ENCODE data around the gene C4orf50. TPM values are rescaled to one million over a fixed set of nuclear protein-coding genes. Genes with fewer than 3 reads are reported as not detected.

C4orf50 gene
- total RNA-seq, result under 1 TPM; 0.05 TPM

DNA sequence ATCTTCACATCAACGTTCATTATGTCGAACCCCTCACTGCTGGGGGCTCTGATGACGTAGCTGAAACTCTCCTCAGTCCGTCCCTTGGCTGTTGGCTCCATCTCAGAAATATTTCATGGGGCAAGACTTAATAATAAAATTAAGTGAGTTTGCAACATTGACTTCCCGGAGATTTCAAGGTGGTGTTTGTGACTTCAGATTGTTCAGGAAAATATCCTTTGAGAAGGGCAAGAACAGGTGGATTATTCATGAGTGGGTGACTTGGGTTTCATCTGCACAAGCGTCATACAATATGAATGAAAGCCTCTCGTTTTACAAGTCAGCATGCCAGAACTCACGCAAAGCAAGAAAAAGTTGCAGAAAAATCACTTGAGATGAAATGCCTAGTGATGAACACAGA is at the start of gene C4orf50:
Gene C4orf50 (minus strand): TSS at position 101 of the 400 bp plus-strand sequence.
- CTCF ChIA-PET, result interaction anchor here (0.6 kb wide), 1 partner anchor 445 kb away, joined by 3 read pairs; no protein-coding TSS in a partner anchor
- Mint-ChIP-seq H3K4me3 (no peak within 1 kb of the TSS), H3K4me1 (no peaks in the 10 kb centered on the region), H3K36me3 (ENCODE audit: low read depth) (no peaks in the 10 kb centered on the region), H3K27ac (no peak within 1 kb of the TSS), H3K27me3 (peaks cover 5% of the 10 kb centered on the region), H3K9me3 (ENCODE audit: low read depth) (no peaks in the 10 kb centered on the region)
- ATAC-seq, result no peak
- DNase-seq, result no peak
- intact Hi-C loops (cut with DNase I, micrococcal nuclease), result no loop called here
- POLR2A ChIA-PET, result no interaction called here

DNA sequence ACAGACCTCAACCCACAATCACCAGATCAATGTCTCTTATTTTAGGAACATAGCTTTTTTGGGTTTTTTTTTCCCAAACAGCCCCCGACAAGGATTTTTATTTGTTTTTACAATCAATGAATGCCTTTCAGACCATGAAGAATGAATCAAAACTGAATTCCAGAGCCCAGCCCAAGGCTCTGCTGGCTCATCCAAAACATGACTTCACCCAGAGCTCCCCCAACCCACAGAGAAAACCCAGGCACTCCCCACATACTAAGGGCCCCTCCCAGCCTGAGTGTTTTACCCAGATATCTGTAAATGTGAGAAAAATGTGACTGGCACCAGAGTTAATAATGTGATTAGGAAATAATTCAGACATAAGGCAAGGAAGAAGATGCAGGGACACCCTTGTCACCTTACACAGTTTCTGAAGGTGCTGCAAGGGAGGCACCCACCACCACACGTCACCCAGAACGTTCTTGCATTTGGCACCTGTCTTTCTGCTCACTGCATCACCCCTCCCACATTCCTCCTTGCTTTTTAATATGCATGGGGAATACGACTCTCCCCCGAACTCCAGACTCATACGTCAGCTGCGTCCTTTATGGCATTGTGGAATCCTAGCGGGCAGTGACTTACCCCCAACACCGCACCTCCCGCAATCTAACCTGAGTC is 47.8 kb upstream of the C4orf50 start:
- no peak for ATAC-seq
- H3K36me3 Mint-ChIP-seq (ENCODE audit: low read depth), result peaks cover 3% of the 10 kb centered on the region
- H3K4me3 Mint-ChIP-seq, result no peak overlapping the region
- H3K9me3 Mint-ChIP-seq (ENCODE audit: low read depth), result no peaks in the 10 kb centered on the region
- H3K27ac Mint-ChIP-seq, result no peak overlapping the region
- ChIA-PET POLR2A (no interaction called here), CTCF (no interaction called here)
- peaks cover 6% of the 10 kb centered on the region for H3K27me3 Mint-ChIP-seq
- DNase-seq, result no peak
- no peaks in the 10 kb centered on the region for H3K4me1 Mint-ChIP-seq
- intact Hi-C loops (cut with DNase I, micrococcal nuclease), result no loop called here

DNA sequence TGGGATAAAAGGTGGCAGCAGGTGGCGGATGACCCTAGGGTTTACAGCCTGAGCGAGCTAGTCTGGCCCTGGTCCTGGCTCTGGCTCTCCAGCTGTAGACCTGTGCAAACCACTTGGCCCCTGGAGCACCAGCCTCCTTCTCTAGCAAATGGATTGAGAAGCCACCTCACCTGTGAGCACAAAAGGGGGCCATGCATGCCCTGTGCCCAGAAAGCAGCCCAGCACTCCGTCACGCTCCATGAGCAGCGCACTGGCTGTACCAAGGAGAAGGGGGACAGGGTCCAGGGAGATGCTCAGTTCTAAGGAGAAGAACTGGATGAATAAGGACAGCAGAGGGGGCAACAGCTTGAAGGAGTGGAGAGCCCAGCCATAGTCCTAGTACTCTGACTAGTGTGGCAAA is 46.9 kb upstream of the C4orf50 start:
- Mint-ChIP-seq H3K4me1 (no peaks in the 10 kb centered on the region), H3K4me3 (no peak overlapping the region), H3K27ac (no peak overlapping the region), H3K9me3 (ENCODE audit: low read depth) (peaks cover 4% of the 10 kb centered on the region), H3K36me3 (ENCODE audit: low read depth) (peaks cover 6% of the 10 kb centered on the region), H3K27me3 (peaks cover 6% of the 10 kb centered on the region)
- intact Hi-C loops (cut with DNase I, micrococcal nuclease), result no loop called here
- POLR2A ChIA-PET, result no interaction called here
- CTCF ChIA-PET, result no interaction called here
- no peak for ATAC-seq
- no peak for DNase-seq

DNA sequence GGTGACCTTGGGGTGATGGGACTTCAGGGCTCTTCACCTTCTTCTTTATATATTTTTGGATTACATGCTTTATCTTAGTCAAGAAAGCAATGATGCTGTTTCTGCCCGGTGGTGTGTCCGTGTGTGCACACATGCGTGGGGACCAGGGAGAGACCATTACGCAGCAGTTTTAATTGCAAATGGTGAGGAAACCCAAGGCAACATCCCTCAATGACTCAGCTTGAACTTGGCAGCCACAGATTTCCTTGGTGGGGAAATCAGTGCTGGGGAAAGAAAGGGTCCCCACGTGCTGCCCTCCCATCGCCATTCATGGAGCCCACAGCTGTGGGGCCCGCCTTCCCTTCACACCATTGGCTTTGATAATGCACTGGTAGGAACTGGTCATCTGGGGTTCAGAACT is 46.2 kb upstream of the C4orf50 start:
- CTCF ChIA-PET, result no interaction called here
- Mint-ChIP-seq H3K9me3 (ENCODE audit: low read depth) (peaks cover 5% of the 10 kb centered on the region), H3K27me3 (peaks cover 6% of the 10 kb centered on the region), H3K4me1 (no peaks in the 10 kb centered on the region), H3K27ac (no peak overlapping the region), H3K4me3 (no peak overlapping the region), H3K36me3 (ENCODE audit: low read depth) (peaks cover 9% of the 10 kb centered on the region)
- ATAC-seq (no peak), DNase-seq (no peak)
- intact Hi-C loops (cut with DNase I, micrococcal nuclease), result no loop called here
- POLR2A ChIA-PET, result no interaction called here

DNA sequence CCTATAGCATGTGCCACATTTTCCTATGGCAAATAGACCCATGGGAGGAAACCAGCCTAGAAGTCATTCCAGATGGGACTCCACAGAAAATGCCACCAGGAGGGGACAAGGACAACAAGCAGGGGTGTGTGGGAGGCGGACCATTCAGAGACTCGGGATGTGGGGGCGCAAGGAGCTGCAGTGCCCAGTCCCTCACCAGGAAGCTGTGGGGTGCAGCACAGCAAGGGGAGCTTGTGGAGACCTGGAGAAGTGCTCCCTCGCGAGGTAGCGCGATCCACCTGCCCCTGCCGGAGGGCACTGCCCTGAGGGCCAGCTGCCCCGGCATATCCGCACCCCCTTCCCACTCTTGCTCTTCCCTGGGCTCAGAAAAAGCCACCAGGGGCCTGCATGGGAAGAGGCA is 45.5 kb upstream of the C4orf50 start:
- H3K4me1 Mint-ChIP-seq, result no peaks in the 10 kb centered on the region

DNA sequence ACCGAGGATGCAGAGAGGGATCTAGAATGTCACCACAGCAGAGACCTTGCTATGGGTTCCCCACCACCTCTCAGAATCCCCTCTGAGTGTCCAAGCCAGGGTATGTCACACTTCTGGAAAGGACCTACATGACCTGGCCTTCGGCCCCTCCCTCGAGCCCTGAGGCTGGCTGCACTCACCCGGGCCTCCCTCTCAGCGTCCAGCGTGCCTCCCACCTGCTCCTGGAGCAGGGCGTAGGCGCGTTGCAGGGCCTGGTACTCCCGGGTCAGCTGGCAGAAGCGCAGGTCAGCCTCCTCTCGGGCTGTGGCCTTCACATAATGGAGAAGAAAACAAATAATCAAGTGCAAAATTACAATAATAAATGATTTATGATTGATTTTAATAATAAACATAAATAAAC is 43.9 kb upstream of the C4orf50 start:
- ATAC-seq (no peak), DNase-seq (no peak)
- POLR2A ChIA-PET, result no interaction called here
- intact Hi-C loops (cut with DNase I, micrococcal nuclease), result no loop called here
- H3K27ac Mint-ChIP-seq, result no peak overlapping the region
- peaks cover 10% of the 10 kb centered on the region for H3K36me3 Mint-ChIP-seq (ENCODE audit: low read depth)
- H3K9me3 Mint-ChIP-seq (ENCODE audit: low read depth), result peaks cover 14% of the 10 kb centered on the region
- CTCF ChIA-PET, result interaction anchor here (0.6 kb wide), 1 partner anchor 868 kb away, joined by 3 read pairs; no protein-coding TSS in a partner anchor
- H3K4me1 Mint-ChIP-seq, result no peaks in the 10 kb centered on the region
- H3K4me3 Mint-ChIP-seq, result no peak overlapping the region
- H3K27me3 Mint-ChIP-seq, result no peaks in the 10 kb centered on the region

More for the DNA sequence above, 45.5 kb upstream of the C4orf50 start:
- Mint-ChIP-seq H3K27me3 (peaks cover 6% of the 10 kb centered on the region), H3K36me3 (ENCODE audit: low read depth) (peaks cover 10% of the 10 kb centered on the region), H3K9me3 (ENCODE audit: low read depth) (peaks cover 8% of the 10 kb centered on the region), H3K27ac (no peak overlapping the region), H3K4me3 (no peak overlapping the region)
- no peak for DNase-seq
- no peak for ATAC-seq
- CTCF ChIA-PET, result no interaction called here
- intact Hi-C loops (cut with DNase I, micrococcal nuclease), result no loop called here
- POLR2A ChIA-PET, result no interaction called here

DNA sequence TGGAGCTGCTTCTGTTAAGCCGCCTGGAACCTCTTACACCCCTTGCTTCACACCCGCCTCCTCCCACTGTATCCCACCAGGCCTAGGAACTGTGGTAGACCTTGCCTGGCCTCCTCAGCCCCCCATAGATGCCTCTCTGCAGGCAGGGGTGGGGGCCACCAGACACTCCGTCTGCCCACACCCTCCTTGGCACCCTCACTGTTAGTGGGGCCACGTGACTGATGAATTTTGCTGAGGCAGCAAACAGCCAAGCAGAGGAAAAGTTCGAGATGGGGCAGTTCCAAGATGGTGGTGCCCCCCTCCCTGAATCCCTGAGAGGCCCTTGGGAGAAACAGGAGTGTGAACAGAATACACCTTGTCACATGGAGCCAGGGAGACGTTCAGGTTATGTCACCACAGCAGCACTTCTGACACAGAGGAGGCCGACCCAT is 41.2 kb upstream of the C4orf50 start:
- ChIA-PET CTCF (no interaction called here), POLR2A (no interaction called here)
- no peak overlapping the region for H3K27ac Mint-ChIP-seq
- H3K27me3 Mint-ChIP-seq, result no peaks in the 10 kb centered on the region
- intact Hi-C loops (cut with DNase I, micrococcal nuclease), result no loop called here
- DNase-seq (no peak), ATAC-seq (no peak)
- no peak overlapping the region for H3K4me3 Mint-ChIP-seq
- H3K9me3 Mint-ChIP-seq (ENCODE audit: low read depth), result peaks cover 18% of the 10 kb centered on the region
- no peaks in the 10 kb centered on the region for H3K4me1 Mint-ChIP-seq
- H3K36me3 Mint-ChIP-seq (ENCODE audit: low read depth), result peaks cover 10% of the 10 kb centered on the region

DNA sequence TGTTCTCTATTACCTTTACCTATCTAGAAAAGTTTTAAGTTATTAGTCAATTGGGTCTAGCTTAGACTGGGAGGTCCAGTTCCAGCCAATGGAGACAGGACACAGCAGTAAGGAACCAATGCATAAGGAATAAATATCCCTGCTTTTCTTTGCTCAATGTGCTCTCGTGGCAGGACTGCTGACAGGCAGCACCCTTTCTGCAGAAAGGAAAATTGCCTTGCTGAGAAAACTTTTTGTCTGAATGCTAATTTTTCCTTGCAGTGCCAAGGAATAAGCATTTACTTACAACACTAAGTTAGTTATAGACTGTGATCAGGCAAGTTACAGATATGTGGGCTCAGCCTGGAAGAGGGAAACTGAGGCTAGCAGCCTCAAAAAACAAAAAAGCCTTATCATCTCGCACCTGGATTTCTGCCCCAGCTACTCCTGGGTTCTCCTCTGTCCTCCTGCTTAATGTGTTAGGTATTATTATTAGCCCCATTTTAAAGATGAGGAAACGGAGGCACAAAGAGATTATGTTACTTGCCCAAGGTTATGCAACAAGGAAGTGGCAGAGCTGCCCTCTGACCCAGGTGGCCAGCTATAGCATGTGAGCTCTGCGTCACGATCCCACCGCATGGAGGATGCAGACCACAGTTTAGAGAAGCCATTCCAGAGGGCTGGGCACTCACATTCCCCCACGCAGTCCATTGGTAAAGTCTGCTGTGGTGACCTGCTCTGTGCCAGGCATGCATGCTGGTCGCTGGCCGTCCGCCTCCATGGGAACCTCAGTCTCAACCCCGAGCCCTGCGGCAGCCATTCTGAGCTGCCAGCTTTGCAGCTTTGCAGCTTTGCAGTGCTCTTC is 40.5 kb upstream of the C4orf50 start:
- intact Hi-C loops (cut with DNase I, micrococcal nuclease), result no loop called here
- Mint-ChIP-seq H3K4me1 (no peaks in the 10 kb centered on the region), H3K36me3 (ENCODE audit: low read depth) (peaks cover 10% of the 10 kb centered on the region), H3K27ac (no peak overlapping the region), H3K9me3 (ENCODE audit: low read depth) (peaks cover 18% of the 10 kb centered on the region), H3K27me3 (no peaks in the 10 kb centered on the region), H3K4me3 (no peak overlapping the region)
- ChIA-PET CTCF (no interaction called here), POLR2A (no interaction called here)
- ATAC-seq (no peak), DNase-seq (no peak)

DNA sequence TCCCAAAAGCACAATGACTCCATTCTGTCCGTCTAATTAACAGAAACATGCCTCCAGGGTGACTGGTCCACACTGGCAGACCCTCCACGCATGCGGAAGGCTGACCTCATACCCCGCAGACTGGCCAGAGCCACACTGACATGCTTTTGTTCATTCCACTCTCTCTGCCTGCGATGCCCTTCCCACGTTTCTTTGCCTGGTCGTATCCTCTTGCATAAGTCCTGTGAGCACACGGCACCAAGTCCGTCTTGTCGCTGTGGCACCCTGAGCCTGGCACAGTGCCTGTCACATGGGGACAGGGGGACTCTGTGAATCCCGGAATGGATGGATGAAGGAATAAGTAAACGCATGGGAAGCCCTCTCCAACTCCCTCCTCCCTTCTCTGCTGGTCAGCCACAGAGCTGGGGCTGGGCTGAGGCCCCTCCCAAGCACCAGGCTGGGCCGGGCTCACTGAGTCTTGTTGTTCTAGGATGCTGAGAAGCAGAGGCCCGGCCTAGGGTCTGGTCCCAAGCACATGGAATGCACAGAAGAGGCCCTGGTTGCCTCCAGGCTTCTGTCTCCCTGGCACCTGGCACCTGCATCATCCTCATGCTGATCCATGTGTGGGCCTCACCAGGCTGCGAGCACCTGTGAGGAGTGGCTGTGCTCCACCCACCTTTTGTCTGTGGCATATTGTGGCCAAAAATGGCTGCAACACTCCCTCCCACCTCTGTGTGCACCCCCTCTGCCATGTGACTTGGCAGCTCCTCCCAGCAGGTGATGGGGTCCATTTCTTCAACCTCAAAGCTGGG is 38.9 kb upstream of the C4orf50 start:
- Mint-ChIP-seq H3K4me1 (no peaks in the 10 kb centered on the region), H3K27me3 (no peaks in the 10 kb centered on the region), H3K4me3 (no peak overlapping the region), H3K36me3 (ENCODE audit: low read depth) (peaks cover 10% of the 10 kb centered on the region), H3K27ac (no peak overlapping the region), H3K9me3 (ENCODE audit: low read depth) (peaks cover 18% of the 10 kb centered on the region)
- ATAC-seq (no peak), DNase-seq (no peak)
- intact Hi-C loops (cut with DNase I, micrococcal nuclease), result no loop called here
- CTCF ChIA-PET, result no interaction called here
- POLR2A ChIA-PET, result no interaction called here

DNA sequence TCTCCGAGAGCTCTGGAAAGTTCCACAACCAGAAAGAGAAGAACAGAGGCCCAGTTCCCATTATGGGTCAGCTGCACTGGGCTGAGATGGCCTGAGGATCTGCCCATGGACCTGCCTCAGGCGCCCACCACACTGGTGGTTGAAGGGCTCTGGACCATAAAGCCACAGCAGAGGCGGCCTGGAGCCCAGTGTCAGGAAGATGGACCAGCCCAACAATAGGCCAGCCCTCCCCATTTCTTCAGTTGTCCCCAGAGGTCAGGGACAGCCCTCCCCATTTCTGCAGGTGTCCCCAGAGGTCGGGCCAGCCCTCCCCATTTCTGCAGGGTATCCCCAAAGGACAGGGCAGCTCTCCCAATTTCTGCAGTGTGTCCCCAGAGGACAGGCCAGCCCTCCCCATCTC is 37.2 kb upstream of the C4orf50 start:
- no peak for DNase-seq
- POLR2A ChIA-PET, result no interaction called here
- Mint-ChIP-seq H3K27ac (no peak overlapping the region), H3K36me3 (ENCODE audit: low read depth) (peaks cover 7% of the 10 kb centered on the region), H3K9me3 (ENCODE audit: low read depth) (peaks cover 17% of the 10 kb centered on the region), H3K27me3 (no peaks in the 10 kb centered on the region), H3K4me1 (no peaks in the 10 kb centered on the region), H3K4me3 (no peak overlapping the region)
- ATAC-seq, result no peak
- intact Hi-C loops (cut with DNase I, micrococcal nuclease), result no loop called here
- CTCF ChIA-PET, result no interaction called here

DNA sequence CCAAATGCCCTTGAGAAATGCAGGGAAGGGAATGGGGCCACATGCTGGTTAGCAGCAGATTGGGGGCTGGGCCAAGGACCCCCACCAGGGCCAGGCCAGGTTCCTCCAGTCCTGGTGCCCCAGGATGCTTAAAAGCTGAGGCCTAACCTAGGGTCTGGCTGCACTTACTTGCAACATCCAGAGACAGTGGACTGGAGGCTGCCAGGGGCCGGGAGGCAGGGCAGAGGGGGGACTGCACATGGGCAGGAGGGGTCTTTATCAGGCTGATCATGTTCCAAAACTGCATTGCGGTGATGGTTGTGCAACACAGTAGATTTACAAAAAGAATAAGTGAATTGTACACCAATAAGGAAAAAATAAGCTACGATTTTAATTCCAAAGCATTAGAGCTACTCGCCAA is 36.8 kb upstream of the C4orf50 start:
- ChIA-PET CTCF (no interaction called here), POLR2A (no interaction called here)
- ATAC-seq (no peak), DNase-seq (no peak)
- no peaks in the 10 kb centered on the region for H3K4me1 Mint-ChIP-seq
- peaks cover 3% of the 10 kb centered on the region for H3K36me3 Mint-ChIP-seq (ENCODE audit: low read depth)
- no peak overlapping the region for H3K4me3 Mint-ChIP-seq
- H3K27ac Mint-ChIP-seq, result no peak overlapping the region
- H3K9me3 Mint-ChIP-seq (ENCODE audit: low read depth), result peaks cover 13% of the 10 kb centered on the region
- H3K27me3 Mint-ChIP-seq, result no peaks in the 10 kb centered on the region
- intact Hi-C loops (cut with DNase I, micrococcal nuclease), result no loop called here
